ENCODE data around the gene PRKCB.
A peak's percentile ranks its signal among the peaks of the same experiment; 100 is the strongest.

Gene PRKCB

GRCh38 chr16:23959072-23959751 is 123.4 kb downstream of the PRKCB start:
- CTCF ChIA-PET = interaction anchor here (0.6 kb wide), 1 partner anchor 37 kb away, joined by 3 read pairs; no protein-coding TSS in a partner anchor
- no peaks in the 10 kb centered on the region for H3K4me1 ChIP-seq (ENCODE audit: control insufficient read depth, insufficient read depth, low read length)
- H3K36me3 ChIP-seq (ENCODE audit: control insufficient read depth in 2 of 2, insufficient read depth in 1 of 2, low read length in 2 of 2) = no peaks in the 10 kb centered on the region
- POLR2A ChIA-PET = no interaction called here
- no peaks in the 10 kb centered on the region for H3K9me3 ChIP-seq (ENCODE audit: control insufficient read depth, insufficient read depth, low read depth, low read length)
- no peak overlapping the region for H3K4me3 ChIP-seq (ENCODE audit: low read depth, low read length)
- TF ChIP-seq ZIC2 (tag by site-specific recombination; IDR thresholded peaks at IDR 0.05) (peak; percentile 37), PRDM6 (tag by site-specific recombination; IDR thresholded peaks at IDR 0.05) (0 out of 2 replicates have a peak, but pooled peaks have one; percentile 25)
- TF ChIP-seq, protein P1, sequence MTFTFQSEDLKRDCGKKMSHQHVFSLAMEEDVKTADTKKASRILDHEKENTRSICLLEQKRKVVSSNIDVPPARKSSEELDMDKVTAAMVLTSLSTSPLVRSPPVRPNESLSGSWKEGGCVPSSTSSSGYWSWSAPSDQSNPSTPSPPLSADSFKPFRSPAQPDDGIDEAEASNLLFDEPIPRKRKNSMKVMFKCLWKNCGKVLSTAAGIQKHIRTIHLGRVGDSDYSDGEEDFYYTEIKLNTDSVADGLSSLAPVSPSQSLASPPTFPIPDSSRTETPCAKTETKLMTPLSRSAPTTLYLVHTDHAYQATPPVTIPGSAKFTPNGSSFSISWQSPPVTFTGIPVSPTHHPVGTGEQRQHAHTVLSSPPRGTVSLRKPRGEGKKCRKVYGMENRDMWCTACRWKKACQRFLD (tag by site-specific recombination; IDR thresholded peaks at IDR 0.05) = no peak
- no peak overlapping the region for H3K27ac ChIP-seq (ENCODE audit: extremely low read depth, low read depth, low read length)

GRCh38 chr16:23959752-23960072 is 123.9 kb downstream of the PRKCB start:
- H3K27ac ChIP-seq (ENCODE audit: extremely low read depth, low read depth, low read length) = no peak overlapping the region
- no peaks in the 10 kb centered on the region for H3K36me3 ChIP-seq (ENCODE audit: control insufficient read depth in 2 of 2, insufficient read depth in 1 of 2, low read length in 2 of 2)
- no peaks in the 10 kb centered on the region for H3K9me3 ChIP-seq (ENCODE audit: control insufficient read depth, insufficient read depth, low read depth, low read length)
- ChIA-PET CTCF (no interaction called here), POLR2A (no interaction called here)
- no peak overlapping the region for H3K4me3 ChIP-seq (ENCODE audit: low read depth, low read length)
- TF ChIP-seq KLF7 (tag by site-specific recombination; IDR thresholded peaks at IDR 0.05; ENCODE audit: borderline replicate concordance) (no peak), ZNF560 (tag by site-specific recombination; IDR thresholded peaks at IDR 0.05; ENCODE audit: borderline replicate concordance) (no peak), SP3 (tag by site-specific recombination; IDR thresholded peaks at IDR 0.05) (no peak), SP2 (tag by site-specific recombination; IDR thresholded peaks at IDR 0.05) (no peak), HOXA7 (CRISPR knock-in tag; IDR thresholded peaks at IDR 0.05; ENCODE audit: borderline replicate concordance) (no peak), ZNF341 (tag by site-specific recombination; IDR thresholded peaks at IDR 0.05; ENCODE audit: low read depth) (no peak), ZNF623 (tag by site-specific recombination; IDR thresholded peaks at IDR 0.05) (no peak), ZNF175 (tag by site-specific recombination; IDR thresholded peaks at IDR 0.05) (no peak), ZNF639 (tag by site-specific recombination; IDR thresholded peaks at IDR 0.05) (no peak)
- no peaks in the 10 kb centered on the region for H3K4me1 ChIP-seq (ENCODE audit: control insufficient read depth, insufficient read depth, low read length)

GRCh38 chr16:23960081-23960885 is 124.5 kb downstream of the PRKCB start:
- Histone ChIP-seq H3K36me3 (ENCODE audit: control insufficient read depth in 2 of 2, insufficient read depth in 1 of 2, low read length in 2 of 2) (no peaks in the 10 kb centered on the region), H3K4me1 (ENCODE audit: control insufficient read depth, insufficient read depth, low read length) (no peaks in the 10 kb centered on the region), H3K27ac (ENCODE audit: extremely low read depth, low read depth, low read length) (no peak overlapping the region), H3K4me3 (ENCODE audit: low read depth, low read length) (no peak overlapping the region), H3K9me3 (ENCODE audit: control insufficient read depth, insufficient read depth, low read depth, low read length) (no peaks in the 10 kb centered on the region)
- TF ChIP-seq PRDM1 (tag by site-specific recombination; IDR thresholded peaks at IDR 0.05) (peak; percentile 67), ZNF19 (tag by site-specific recombination; IDR thresholded peaks at IDR 0.05; ENCODE audit: low read depth) (no peak)
- POLR2A ChIA-PET = no interaction called here
- CTCF ChIA-PET = no interaction called here

Data from HEK293 (cell line).